ENCODE data around the gene CARMIL1.

Gene CARMIL1

GRCh38 chr6:25312034-25312620 is 33.0 kb downstream of the CARMIL1 start:
- no peak for DNase-seq

- DNase-seq: no peak
Measured at GRCh38 chr6:25312703-25313102, 33.5 kb downstream of the CARMIL1 start.

DNA sequence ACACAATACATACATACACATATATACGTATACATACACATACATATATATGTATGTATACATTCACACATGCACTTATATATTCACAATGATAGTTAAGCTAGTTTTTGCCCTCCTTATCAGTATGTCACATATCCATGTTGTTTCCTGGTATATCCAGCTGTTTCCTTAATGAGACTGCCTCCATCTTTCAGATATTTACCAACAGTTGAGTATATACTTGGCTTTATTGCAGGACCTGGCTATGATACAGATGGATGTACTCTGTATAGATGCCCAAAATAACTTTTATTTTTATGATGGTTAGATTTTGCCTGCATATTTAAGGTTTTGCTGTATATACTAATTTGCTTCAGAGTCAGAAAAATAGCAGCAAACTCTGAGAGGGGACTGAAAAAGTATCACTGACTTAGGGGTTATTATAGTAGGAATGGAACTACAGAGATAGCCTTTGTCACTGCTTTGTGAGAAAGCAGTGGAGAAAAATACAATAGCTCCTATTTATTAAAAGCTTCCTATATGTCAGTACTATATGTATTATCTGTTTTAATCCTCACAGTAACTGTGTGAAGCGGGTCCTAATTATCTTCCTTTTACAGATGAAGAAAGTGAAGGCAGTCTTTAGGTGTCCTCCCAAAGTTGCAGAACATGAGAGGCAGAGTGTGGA is 35.5 kb downstream of the CARMIL1 start:
- DNase-seq: no peak

DNA sequence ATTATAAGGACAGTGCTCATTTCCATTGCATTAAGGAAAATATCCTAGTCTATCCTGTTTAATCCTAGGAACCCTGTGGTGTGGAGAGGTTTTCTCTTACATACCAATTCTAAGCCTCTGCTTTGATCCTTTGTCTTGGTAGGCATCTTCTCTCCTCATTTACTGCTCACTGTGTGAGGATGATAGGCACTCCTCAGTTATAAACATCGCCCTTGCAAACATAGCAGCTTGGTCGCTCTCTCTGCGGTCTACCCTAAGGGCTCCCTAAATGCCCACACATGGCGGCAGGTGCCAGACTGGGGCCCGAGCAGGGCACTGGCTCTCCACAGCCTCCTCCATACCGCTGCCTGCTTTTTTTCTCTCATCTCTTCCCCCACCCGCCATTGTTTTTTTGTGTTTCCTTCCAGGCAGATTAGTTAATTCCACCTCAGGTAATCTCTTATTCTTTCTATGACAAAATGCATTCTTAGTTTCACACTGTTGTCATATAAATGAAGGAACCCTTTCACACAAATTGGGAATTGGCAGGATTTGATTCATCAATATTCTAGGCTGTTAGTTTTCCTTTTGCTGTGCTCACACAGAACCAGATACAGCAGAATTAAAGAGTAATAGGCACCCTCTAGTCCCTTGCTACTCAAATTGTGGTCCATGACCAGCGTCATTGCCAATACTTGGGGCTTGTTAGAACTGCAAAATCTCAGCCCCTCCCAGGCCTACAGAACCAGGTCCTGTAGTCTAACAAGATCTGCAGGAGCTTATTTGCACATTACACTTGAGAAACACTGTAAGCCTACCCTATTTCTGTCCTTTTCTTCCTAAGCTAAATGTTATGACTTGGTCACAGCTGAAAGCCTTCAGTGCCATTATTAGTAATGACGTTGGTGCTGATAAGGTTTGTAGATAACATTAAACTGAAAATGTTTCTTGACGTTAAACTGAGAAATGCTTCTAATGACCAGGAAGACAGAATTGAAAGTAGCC is 36.3 kb downstream of the CARMIL1 start:
- no peak for DNase-seq

DNA sequence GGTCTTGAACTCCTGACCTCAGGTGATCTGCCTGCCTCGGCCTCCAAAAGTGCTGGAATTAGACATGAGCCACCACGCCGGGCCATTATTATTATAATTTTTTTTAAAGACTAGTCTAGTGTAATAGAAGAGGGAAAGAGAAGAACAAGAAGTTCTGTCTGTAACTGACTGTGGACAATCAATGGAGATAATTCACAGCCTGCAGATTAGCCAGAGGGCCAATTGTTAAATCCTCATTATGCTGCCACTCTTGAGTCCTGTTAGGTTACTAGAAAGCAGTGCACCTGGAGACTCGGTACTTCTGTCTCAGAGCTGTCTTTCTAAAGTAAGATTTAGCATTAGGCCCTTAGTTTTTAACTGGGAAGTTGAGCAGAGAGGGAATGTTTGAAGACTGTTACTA is 37.5 kb downstream of the CARMIL1 start:
- DNase-seq: no peak

- DNase-seq: no peak
Measured at GRCh38 chr6:25318589-25318988, 39.4 kb downstream of the CARMIL1 start.

- no peak for DNase-seq
Measured at GRCh38 chr6:25320459-25320858, 41.3 kb downstream of the CARMIL1 start.

- DNase-seq: no peak
Measured at GRCh38 chr6:25322692-25323091, 43.5 kb downstream of the CARMIL1 start.

DNA sequence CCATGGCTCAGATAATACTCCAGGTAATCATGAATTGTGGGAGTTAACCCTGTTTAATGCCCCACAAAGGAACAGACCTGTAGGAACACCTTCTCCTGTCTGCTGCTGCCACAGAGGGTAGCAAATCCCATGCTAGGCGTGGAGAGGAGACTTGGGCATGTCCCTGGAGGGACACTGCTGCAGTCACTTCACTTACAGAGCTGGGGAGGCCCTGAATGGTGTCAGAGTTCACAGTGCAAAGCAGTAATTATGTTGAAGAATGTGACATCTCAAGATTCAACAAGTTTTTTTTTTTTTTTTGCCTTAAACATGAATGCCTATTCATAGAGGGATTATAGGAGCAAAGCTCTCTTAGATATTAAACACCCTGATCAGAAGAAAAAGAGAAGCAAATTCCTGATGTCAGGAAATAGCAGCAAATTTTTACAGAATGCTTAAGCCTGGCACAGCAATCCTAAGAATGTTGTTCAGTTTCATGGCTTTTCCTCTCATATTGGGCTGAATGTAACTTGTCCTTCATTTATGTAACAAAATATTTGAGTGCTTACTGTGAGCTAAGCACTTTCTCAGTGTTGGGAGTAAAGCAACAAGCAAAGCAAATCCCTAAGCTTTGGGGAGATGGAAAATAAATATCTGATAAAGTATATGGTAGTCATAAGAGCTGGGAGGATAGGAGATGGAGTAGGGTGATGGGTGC is 45.0 kb downstream of the CARMIL1 start:
- DNase-seq: no peak

- DNase-seq: no peak
Measured at GRCh38 chr6:25326126-25326525, 47.0 kb downstream of the CARMIL1 start.

DNA sequence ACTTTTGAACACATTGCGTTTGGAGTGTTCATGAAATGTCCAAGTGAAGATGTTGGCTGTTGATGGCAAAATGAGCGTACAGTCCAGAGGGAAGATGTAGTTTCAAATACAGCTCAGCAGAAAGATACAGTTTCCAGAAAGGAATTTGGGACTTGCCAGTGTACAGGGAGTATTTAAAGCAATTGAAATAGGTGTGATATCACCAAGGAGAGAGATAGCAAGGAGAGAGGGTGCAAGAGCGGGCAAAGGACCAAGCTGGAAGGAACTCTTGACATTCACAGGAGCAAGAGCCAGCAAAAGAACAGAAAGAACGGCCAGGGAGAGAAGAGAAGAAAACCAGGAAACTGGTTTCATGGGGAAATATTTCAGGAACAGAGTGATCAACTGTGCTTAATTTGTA is 47.8 kb downstream of the CARMIL1 start:
- no peak for DNase-seq

DNA sequence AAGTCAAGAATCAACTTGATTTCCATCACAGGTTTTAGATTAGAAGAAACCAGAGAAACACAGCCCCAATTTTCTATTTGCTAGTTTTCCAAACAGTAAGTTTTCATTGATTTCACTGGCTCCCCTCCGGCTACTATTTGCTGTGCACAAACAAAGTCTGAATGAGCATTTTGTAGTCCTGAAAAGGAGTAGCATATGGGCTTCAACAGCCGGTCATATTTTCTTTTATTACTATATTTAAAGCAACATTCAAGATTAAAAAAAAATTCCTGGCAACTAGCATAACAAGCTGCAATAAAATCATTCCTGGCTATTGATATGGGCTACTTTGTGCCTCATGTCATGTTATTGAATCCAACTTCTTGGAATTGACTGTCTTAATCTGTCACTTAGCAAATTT is 48.3 kb downstream of the CARMIL1 start:
- no peak for DNase-seq

DNA sequence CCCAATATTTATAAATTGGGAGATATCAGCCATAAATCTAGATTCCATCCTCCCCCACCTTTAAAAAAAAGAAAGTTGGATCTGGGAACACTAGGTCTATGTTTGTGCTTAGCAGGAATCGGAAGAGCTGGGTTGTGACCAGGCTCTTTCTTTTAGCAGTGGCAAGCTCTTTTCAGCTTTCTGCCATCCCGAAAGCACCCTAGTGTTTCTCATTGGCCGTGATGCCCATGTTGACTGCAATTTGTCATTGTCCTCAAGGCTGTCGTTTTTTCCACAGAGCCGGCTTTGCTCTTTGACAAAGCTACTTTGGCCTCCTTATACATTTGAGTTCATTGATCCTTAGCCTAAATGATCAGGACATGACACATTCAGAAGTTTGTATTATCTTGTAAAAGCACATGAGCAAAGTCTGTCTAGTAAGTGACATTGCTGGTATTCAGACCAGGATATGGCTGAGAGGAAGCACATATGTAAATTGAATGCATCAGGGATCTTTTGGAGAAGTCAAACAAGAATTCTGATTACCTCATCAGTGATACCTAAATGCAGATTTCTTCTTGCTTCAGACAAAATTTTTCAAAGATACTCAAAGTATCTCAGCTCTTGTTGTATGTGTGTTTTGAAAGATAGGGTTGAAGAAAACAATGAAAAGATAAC is 50.1 kb downstream of the CARMIL1 start:
- no peak for DNase-seq

GRCh38 chr6:25329982-25330381 is 50.8 kb downstream of the CARMIL1 start:
- no peak for DNase-seq

GRCh38 chr6:25330796-25331685 is 51.9 kb downstream of the CARMIL1 start:
- DNase-seq: no peak

DNA sequence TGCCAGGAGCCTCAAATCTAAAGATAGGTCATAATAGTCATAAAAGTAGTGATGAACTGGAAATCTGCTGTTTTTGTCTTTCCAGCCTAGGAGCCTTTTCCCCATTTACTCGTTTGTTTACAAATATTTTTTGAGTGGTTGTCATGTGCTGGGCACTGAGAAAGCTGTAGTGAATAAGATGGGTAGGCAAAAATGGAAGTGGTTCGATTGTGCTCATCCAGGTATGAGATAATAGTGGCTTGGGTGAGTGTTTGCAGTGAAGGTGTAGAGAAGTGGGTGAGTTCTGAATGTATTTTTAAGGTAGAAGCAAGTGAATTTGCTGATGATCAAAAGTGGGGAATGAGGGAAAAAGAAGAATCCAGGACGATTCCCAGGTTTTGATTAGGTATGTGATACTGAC is 53.0 kb downstream of the CARMIL1 start:
- no peak for DNase-seq

GRCh38 chr6:25332655-25333071 is 53.5 kb downstream of the CARMIL1 start:
- no peak for DNase-seq

GRCh38 chr6:25333471-25333870 is 54.3 kb downstream of the CARMIL1 start:
- DNase-seq: no peak

- no peak for DNase-seq
Measured at GRCh38 chr6:25334793-25335192, 55.6 kb downstream of the CARMIL1 start.

GRCh38 chr6:25336996-25337395 is 57.8 kb downstream of the CARMIL1 start:
- DNase-seq: no peak

GRCh38 chr6:25337431-25337830 is 58.3 kb downstream of the CARMIL1 start:
- DNase-seq: no peak

Measured in activated CD4-positive, alpha-beta T cell treated with anti-CD3 and anti-CD28 coated beads, Interleukin-2, amount 50 U/mL, for 1 hour (primary cell).